IMR-90 (cell line): ENCODE data around the gene RNASE12. TPM values are rescaled to one million over a fixed set of nuclear protein-coding genes. Genes with fewer than 3 reads are reported as not detected.
"Not testable (repeated sequence)": the region's sequence is repeated elsewhere in the genome, so short reads cannot be mapped to it uniquely, and the experiment has no call there.

ENCODE experiments used
- ATAC-seq: fragments of 200-7000 bp; cut with Tn5 transposase; 2 replicates; pipeline ENCODE4 v1.9.1; 2020; ENCODE audit warnings: low read depth, mild to moderate bottlenecking, moderate library complexity
- BruUV-seq: library from RNA; stranded (reverse); fragments of 400-500 nt; replicated peaks from 2 replicates; lab custom pipeline; 2021; lab: Mats Ljungman, UMichigan
- CTCF ChIA-PET: fragments of 300-600 bp; formaldehyde crosslinking; extraction: SDS; loops from one replicate; lab custom pipeline; 2021; ENCODE audit warnings: antibody characterized with exemption; lab: Yijun Ruan, JAX
- POLR2A ChIA-PET: fragments of 300-600 bp; sonication (Branson Sonifier 250); formaldehyde crosslinking; loops from one replicate; lab custom pipeline; 2022; ENCODE audit warnings: antibody characterized with exemption; ENCODE audit not compliant: unreplicated experiment; lab: Charles Lee
- DNase-seq: peaks from one replicate; pipeline ENCODE4 v3.0.0; 2013
- H2AFZ ChIP-seq: replicated peaks from 2 replicates; pipeline ENCODE3; 2013; ENCODE audit warnings: low read length, mild to moderate bottlenecking; ENCODE audit not compliant: poor library complexity
- H2AK5ac ChIP-seq: 2 replicates; pipeline ENCODE4 v1.6.1; 2013; ENCODE audit warnings: low read depth, low read length, inconsistent platforms
- H2AK9ac ChIP-seq: replicated peaks from 2 replicates; pipeline ENCODE3; 2013; ENCODE audit warnings: mild to moderate bottlenecking, low read depth, low read length, moderate library complexity; ENCODE audit not compliant: poor library complexity
- H2BK120ac ChIP-seq: 2 replicates; pipeline ENCODE4 v1.6.1; 2013; ENCODE audit warnings: low read depth, low read length, inconsistent platforms
- H2BK15ac ChIP-seq: 3 replicates; pipeline ENCODE4 v1.6.1; 2013; ENCODE audit warnings: low read depth, low read length, inconsistent platforms
- H2BK20ac ChIP-seq: 2 replicates; pipeline ENCODE4 v1.6.1; 2013; ENCODE audit warnings: low read depth, mild to moderate bottlenecking, inconsistent platforms, low read length, moderate library complexity
- H2BK5ac ChIP-seq: 2 replicates; pipeline ENCODE4 v1.6.1; 2013; ENCODE audit warnings: mild to moderate bottlenecking, low read depth, low read length, inconsistent platforms; ENCODE audit not compliant: poor library complexity, severe bottlenecking
- H3K14ac ChIP-seq: replicated peaks from 2 replicates; pipeline ENCODE4 v1.6.1; 2013; ENCODE audit warnings: low read depth, low read length, inconsistent platforms
- H3K18ac ChIP-seq: 2 replicates; pipeline ENCODE4 v1.6.1; 2013; ENCODE audit warnings: low read depth, low read length, control low read depth
- H3K23ac ChIP-seq: 2 replicates; pipeline ENCODE4 v1.6.1; 2013; ENCODE audit warnings: low read depth, low read length, inconsistent platforms
- H3K27ac ChIP-seq: 2 replicates; pipeline ENCODE4 v1.5.1; 2013; ENCODE audit warnings: mild to moderate bottlenecking, control low read depth, low read length; ENCODE audit not compliant: insufficient read depth
- H3K27me3 ChIP-seq: 2 replicates; pipeline ENCODE4 v1.6.1; 2013; ENCODE audit warnings: low read length; ENCODE audit not compliant: control insufficient read depth, insufficient read depth
- H3K36me3 ChIP-seq: 2 replicates; pipeline ENCODE4 v1.6.1; 2013; ENCODE audit warnings: low read length, mixed read lengths; ENCODE audit not compliant: control insufficient read depth, insufficient read depth
- H3K4ac ChIP-seq: 2 replicates; pipeline ENCODE4 v1.6.1; 2013; ENCODE audit warnings: low read depth, low read length, inconsistent platforms
- H3K4me1 ChIP-seq: 2 replicates; pipeline ENCODE4 v1.6.1; 2013; ENCODE audit warnings: low read length, mixed read lengths; ENCODE audit not compliant: control insufficient read depth, insufficient read depth
- H3K4me2 ChIP-seq: 2 replicates; pipeline ENCODE4 v1.6.1; 2013; ENCODE audit warnings: low read depth, mild to moderate bottlenecking, control low read depth, low read length, moderate library complexity
- H3K4me3 ChIP-seq: 2 replicates; pipeline ENCODE4 v1.5.1; 2013; ENCODE audit warnings: low read depth, mild to moderate bottlenecking, control low read depth, low read length, moderate library complexity; ENCODE audit not compliant: insufficient read depth
- H3K56ac ChIP-seq: 2 replicates; pipeline ENCODE4 v1.6.1; 2013; ENCODE audit warnings: low read length, inconsistent platforms; ENCODE audit not compliant: insufficient read depth; ENCODE audit errors: extremely low read depth
- H3K79me1 ChIP-seq, 2 experiments: 2 replicates each; pipeline ENCODE4 v1.6.1; 2013; ENCODE audit warnings: low read length in 2 of 2, inconsistent platforms in 1 of 2, low read depth in 1 of 2
- H3K9ac ChIP-seq: 2 replicates; pipeline ENCODE4 v1.6.1; 2013; ENCODE audit warnings: low read depth, low read length, control low read depth
- H3K9me1 ChIP-seq: 2 replicates; pipeline ENCODE4 v1.6.1; 2013; ENCODE audit warnings: low read length, inconsistent platforms; ENCODE audit not compliant: insufficient read depth
- H3K9me3 ChIP-seq: 2 replicates; pipeline ENCODE4 v1.6.1; 2013; ENCODE audit warnings: low read length; ENCODE audit not compliant: control insufficient read depth, insufficient read depth
- H4K20me1 ChIP-seq: 2 replicates; pipeline ENCODE4 v1.6.1; 2013; ENCODE audit warnings: low read length, inconsistent platforms; ENCODE audit not compliant: insufficient read depth
- H4K5ac ChIP-seq: 2 replicates; pipeline ENCODE4 v1.6.1; 2013; ENCODE audit warnings: mild to moderate bottlenecking, low read depth, low read length, control low read depth
- H4K8ac ChIP-seq, 2 experiments: 2 replicates each; pipeline ENCODE4 v1.6.1; 2013; ENCODE audit warnings: low read depth in 2 of 2, low read length in 2 of 2, control low read depth in 1 of 2, inconsistent platforms in 1 of 2
- H4K91ac ChIP-seq: 2 replicates; pipeline ENCODE4 v1.6.1; 2013; ENCODE audit warnings: low read depth, low read length, inconsistent platforms; ENCODE audit not compliant: insufficient read depth
- WGBS, 2 experiments: methylation state at CpG; one replicate each; pipeline versions ENCODE4 v1.1.5 to v1.1.7; 2013; ENCODE audit warnings: missing lambda C conversion rate in 2 of 2; ENCODE audit not compliant: insufficient read length in 1 of 2; ENCODE audit errors: extremely low coverage in 2 of 2; 5-methylcytosine and 5-hydroxymethylcytosine counted together
- dilution Hi-C: fragments of 300-500 bp; cut with HindIII; formaldehyde crosslinking; loops from one replicate; pipeline ENCODE4 v1.14.3; 2018; ENCODE audit warnings: low sequenced_read_pairs; ENCODE audit not compliant: unreplicated experiment
- in situ Hi-C: fragments of 300-500 bp; cut with MboI; formaldehyde crosslinking; loops from 3 replicates; pipeline ENCODE4 v1.14.3; 2019; ENCODE audit warnings: low sequenced_read_pairs, inconsistent platforms, mixed read lengths
- intact Hi-C: fragments of 100-400 bp; cut with micrococcal nuclease; formaldehyde crosslinking; loops from 2 replicates; pipeline ENCODE4 v1.10.0; 2022
- polyA plus RNA-seq, 3 experiments: library from polyadenylated mRNA; depleted of rRNA; stranded (reverse); fragments of >200 nt; gene quantifications; 2 replicates each; pipeline ENCODE4 v1.2.3, GENCODE V29; 2012; ENCODE audit warnings: low replicate concordance in 1 of 3
- total RNA-seq: library from RNA; depleted of rRNA; stranded (reverse); fragments of >200 nt; gene quantifications from 2 replicates; pipeline ENCODE4 v1.2.3, GENCODE V29; 2012

RNASE12 gene
- total and polyA plus RNA-seq, 2 of the 4 experiments (the other 2 are of a cell fraction) = not detected

- H3K4me1 ChIP-seq, intact Hi-C loops, H2BK120ac ChIP-seq, H3K9ac ChIP-seq, ATAC-seq, H3K14ac ChIP-seq, H3K4me3 ChIP-seq, in situ Hi-C loops, H2BK20ac ChIP-seq, H3K27ac ChIP-seq, H3K23ac ChIP-seq, DNase-seq, H4K5ac ChIP-seq, H3K79me1 ChIP-seq, H3K18ac ChIP-seq, H2AK5ac ChIP-seq, H2AK9ac ChIP-seq, H3K56ac ChIP-seq, H2BK15ac ChIP-seq, dilution Hi-C loops, CTCF ChIA-PET, H4K20me1 ChIP-seq, H2AFZ ChIP-seq, H3K27me3 ChIP-seq, H4K91ac ChIP-seq, H4K8ac ChIP-seq, POLR2A ChIA-PET, H3K4ac ChIP-seq, H3K9me3 ChIP-seq, H3K9me1 ChIP-seq, BruUV-seq, H3K36me3 ChIP-seq, H3K4me2 ChIP-seq, H2BK5ac ChIP-seq: not testable (repeated sequence)
- WGBS, 2 experiments = no CpG with 5 or more reads among the region's 1 CpG
These were observed 24.0 kb downstream of the RNASE12 start for GRCh38 chr14:20567199-20567598.
